ENCODE data around the gene MACF1. TPM values are rescaled to one million over a fixed set of nuclear protein-coding genes. Genes with fewer than 3 reads are reported as not detected.
"Not testable (repeated sequence)": the region's sequence is repeated elsewhere in the genome, so short reads cannot be mapped to it uniquely, and the experiment has no call there.

MACF1 gene
- total RNA-seq, 2 donors from 2014 or later = 154 to 355 TPM

GRCh38 chr1:39526466-39527189, 322.1 kb downstream of the MACF1 start:
- Histone ChIP-seq H3K27me3 (replicated peaks; ENCODE audit: insufficient read depth) (no peaks in the 10 kb centered on the region), H3K4me3 (no peak overlapping the region), H3K36me3 (no peaks in the 10 kb centered on the region), H3K9me3 (no peaks in the 10 kb centered on the region), H3K4me1 (replicated peaks) (no peaks in the 10 kb centered on the region), H3K27ac (peak overlapping the region; percentile 76 to 77)
- 85% methylated on average over 11 of the region's 11 CpGs for WGBS
- DNase-seq (ENCODE audit: low spot score) = no peak
- TF ChIP-seq, protein P1, sequence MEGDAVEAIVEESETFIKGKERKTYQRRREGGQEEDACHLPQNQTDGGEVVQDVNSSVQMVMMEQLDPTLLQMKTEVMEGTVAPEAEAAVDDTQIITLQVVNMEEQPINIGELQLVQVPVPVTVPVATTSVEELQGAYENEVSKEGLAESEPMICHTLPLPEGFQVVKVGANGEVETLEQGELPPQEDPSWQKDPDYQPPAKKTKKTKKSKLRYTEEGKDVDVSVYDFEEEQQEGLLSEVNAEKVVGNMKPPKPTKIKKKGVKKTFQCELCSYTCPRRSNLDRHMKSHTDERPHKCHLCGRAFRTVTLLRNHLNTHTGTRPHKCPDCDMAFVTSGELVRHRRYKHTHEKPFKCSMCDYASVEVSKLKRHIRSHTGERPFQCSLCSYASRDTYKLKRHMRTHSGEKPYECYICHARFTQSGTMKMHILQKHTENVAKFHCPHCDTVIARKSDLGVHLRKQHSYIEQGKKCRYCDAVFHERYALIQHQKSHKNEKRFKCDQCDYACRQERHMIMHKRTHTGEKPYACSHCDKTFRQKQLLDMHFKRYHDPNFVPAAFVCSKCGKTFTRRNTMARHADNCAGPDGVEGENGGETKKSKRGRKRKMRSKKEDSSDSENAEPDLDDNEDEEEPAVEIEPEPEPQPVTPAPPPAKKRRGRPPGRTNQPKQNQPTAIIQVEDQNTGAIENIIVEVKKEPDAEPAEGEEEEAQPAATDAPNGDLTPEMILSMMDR (IDR thresholded peaks at IDR 0.05) = no peak
- no peak for TF ChIP-seq POLR2AphosphoS5 (IDR thresholded peaks at IDR 0.05)
- no peak for TF ChIP-seq POLR2A (IDR thresholded peaks at IDR 0.05)
- intact Hi-C loops (cut with DNase I) = no loop called here

GRCh38 chr1:39527190-39527579, 322.7 kb downstream of the MACF1 start:
- H3K9me3 ChIP-seq; H3K4me3 ChIP-seq; H3K36me3 ChIP-seq; H3K27me3 ChIP-seq (replicated peaks; ENCODE audit: insufficient read depth); H3K4me1 ChIP-seq (replicated peaks); intact Hi-C loops (cut with DNase I): not testable (repeated sequence)
- TF ChIP-seq POLR2AphosphoS5 (IDR thresholded peaks at IDR 0.05) = peak; percentile 80
- 42% methylated on average over 4 of the region's 8 CpGs for WGBS
- H3K27ac ChIP-seq = peak overlapping the region; percentile 76 to 77
- DNase-seq (ENCODE audit: low spot score) = peak; percentile 84

- H3K27me3 ChIP-seq (replicated peaks; ENCODE audit: insufficient read depth) = no peaks in the 10 kb centered on the region
- no peak for DNase-seq (ENCODE audit: low spot score)
- intact Hi-C loops (cut with DNase I) = no loop called here
- TF ChIP-seq POLR2A (IDR thresholded peaks at IDR 0.05) (no peak), POLR2AphosphoS5 (IDR thresholded peaks at IDR 0.05) (no peak)
- TF ChIP-seq, protein P1 (IDR thresholded peaks at IDR 0.05) = no peak
- H3K4me1 ChIP-seq (replicated peaks) = no peaks in the 10 kb centered on the region
- no peaks in the 10 kb centered on the region for H3K9me3 ChIP-seq
- peak overlapping the region; percentile 76 to 77 for H3K27ac ChIP-seq
- 82% methylated on average over 4 of the region's 4 CpGs for WGBS
- no peak overlapping the region for H3K4me3 ChIP-seq
- H3K36me3 ChIP-seq = no peaks in the 10 kb centered on the region
Observed at GRCh38 chr1:39528082-39528481, 323.6 kb downstream of the MACF1 start.

DNA sequence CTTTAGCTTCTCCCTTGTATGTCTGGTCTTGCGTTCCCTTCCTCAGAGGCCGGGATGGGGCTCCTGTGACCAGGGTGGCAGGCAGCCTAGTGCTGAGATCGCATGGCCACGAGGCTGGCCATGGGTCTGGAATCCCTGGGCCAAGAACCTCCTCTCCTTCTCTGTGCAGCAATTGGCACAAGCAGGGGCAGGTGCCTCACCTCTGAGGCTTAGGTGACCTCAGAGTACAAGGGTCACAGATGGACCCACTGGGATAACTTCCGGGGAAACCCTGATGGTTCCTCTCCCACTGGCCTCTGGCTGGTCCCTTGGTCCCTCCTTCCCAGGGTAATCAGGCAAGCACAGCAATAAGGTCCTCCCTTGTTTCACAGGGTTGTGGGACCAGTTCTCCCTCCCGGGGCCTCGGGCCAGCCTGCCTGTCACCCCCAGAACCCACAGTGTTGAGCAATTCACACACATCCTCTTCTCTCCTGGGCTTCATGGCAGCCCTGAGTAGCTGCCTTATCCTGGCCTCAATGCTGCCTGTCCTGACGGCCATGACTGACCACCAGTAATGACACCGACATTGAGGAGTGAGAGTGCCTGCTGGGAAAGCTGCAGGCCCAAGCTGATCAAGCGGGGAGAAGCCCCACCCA, 325.5 kb downstream of the MACF1 start:
- TF ChIP-seq POLR2A (IDR thresholded peaks at IDR 0.05) = no peak
- TF ChIP-seq, protein P1 (IDR thresholded peaks at IDR 0.05) = no peak
- no peak for TF ChIP-seq POLR2AphosphoS5 (IDR thresholded peaks at IDR 0.05)
- H3K4me3 ChIP-seq = no peak overlapping the region
- H3K27me3 ChIP-seq (replicated peaks; ENCODE audit: insufficient read depth) = no peaks in the 10 kb centered on the region
- intact Hi-C loops (cut with DNase I) = loop anchor here (10.0 kb wide), 2 partner anchors 265 to 665 kb away; no protein-coding TSS in a partner anchor
- no peak overlapping the region for H3K27ac ChIP-seq
- H3K4me1 ChIP-seq (replicated peaks) = no peaks in the 10 kb centered on the region
- no peaks in the 10 kb centered on the region for H3K9me3 ChIP-seq
- 86% methylated on average over 10 of the region's 10 CpGs for WGBS
- DNase-seq (ENCODE audit: low spot score) = no peak
- no peaks in the 10 kb centered on the region for H3K36me3 ChIP-seq

DNA sequence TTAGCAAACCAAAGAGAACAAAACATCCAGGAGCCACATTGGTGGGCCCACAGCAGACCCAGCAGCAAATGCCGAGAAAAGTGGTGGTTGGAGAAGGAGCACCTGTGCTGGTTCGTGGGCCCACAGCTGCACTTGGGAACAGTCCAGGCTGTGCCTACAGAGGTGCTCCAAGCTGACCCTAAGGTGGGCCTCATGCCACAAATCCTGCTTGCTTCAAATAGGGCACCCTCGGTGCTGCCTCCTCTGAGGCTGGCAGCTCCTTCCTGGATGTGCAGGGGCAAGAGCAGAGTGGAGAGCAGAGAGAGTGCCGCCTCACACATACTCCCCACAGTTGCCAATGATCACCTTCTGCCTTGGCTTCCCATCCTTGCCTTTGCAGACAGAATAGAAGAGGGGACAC, 327.0 kb downstream of the MACF1 start:
- TF ChIP-seq, protein P1 (IDR thresholded peaks at IDR 0.05) = no peak
- TF ChIP-seq POLR2A (IDR thresholded peaks at IDR 0.05) (no peak), POLR2AphosphoS5 (IDR thresholded peaks at IDR 0.05) (no peak)
- Histone ChIP-seq H3K27me3 (replicated peaks; ENCODE audit: insufficient read depth) (no peaks in the 10 kb centered on the region), H3K4me1 (replicated peaks) (no peaks in the 10 kb centered on the region), H3K36me3 (no peaks in the 10 kb centered on the region), H3K27ac (no peak overlapping the region), H3K9me3 (no peaks in the 10 kb centered on the region), H3K4me3 (no peak overlapping the region)
- DNase-seq (ENCODE audit: low spot score) = no peak
- intact Hi-C loops (cut with DNase I) = loop anchor here (10.0 kb wide), 2 partner anchors 267 to 667 kb away; no protein-coding TSS in a partner anchor
- 96% methylated on average over 4 of the region's 4 CpGs for WGBS

All from prostate gland (tissue), 2 donors.